NCI-H1417 (cell line): ENCODE measurements around the gene FGF21.

Source experiments
- DNase-seq, 3 experiments: peaks; one replicate each; lab custom pipeline; 2025; lab: John Stamatoyannopoulos, UW

The FGF21 gene

GRCh38 chr19:48728911-48729664 lies 26.2 kb upstream of the FGF21 start:
- no peak for DNase-seq

DNA sequence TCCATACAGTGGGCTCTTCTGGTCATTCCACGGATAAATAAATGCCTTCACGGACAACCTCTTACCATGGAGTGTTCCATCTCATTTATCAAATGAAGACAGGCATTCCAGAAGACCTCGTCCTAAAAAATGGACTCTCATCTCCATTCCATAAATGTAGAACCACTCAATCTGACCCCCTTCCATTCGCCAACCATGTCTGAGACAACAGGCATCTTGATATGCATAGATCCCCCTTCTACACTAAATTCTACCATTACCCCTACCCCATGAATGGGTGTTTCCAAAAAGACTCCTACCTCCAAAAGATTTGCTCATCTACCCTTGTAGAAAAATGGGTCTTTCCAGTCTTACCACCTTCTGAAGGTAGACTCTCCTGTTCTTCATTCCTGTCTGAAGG lies 23.9 kb upstream of the FGF21 start:
- no peak for DNase-seq

DNA sequence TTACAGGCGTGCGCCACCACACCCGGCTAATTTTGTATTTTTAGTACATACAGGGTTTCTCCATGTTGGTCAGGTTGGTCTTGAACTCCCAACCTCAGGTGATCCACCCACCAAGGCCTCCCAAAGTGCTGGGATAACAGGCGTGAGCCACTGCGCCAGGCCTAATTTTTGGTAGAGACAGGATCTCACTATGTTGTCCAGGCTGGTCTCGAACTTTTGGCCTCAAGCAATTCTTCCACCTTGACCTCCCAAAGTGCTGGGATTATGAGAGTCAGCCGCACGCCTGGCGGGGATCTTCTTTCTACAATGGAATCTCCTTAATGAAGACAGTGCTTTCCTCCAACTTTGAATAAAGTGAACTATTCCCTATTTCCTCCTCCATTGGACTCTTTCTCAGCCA lies 20.7 kb upstream of the FGF21 start:
- no peak for DNase-seq

- DNase-seq, result peak in 1 of 3 experiments; percentile 87
Observed at GRCh38 chr19:48735031-48735615, 20.2 kb upstream of the FGF21 start.

DNA sequence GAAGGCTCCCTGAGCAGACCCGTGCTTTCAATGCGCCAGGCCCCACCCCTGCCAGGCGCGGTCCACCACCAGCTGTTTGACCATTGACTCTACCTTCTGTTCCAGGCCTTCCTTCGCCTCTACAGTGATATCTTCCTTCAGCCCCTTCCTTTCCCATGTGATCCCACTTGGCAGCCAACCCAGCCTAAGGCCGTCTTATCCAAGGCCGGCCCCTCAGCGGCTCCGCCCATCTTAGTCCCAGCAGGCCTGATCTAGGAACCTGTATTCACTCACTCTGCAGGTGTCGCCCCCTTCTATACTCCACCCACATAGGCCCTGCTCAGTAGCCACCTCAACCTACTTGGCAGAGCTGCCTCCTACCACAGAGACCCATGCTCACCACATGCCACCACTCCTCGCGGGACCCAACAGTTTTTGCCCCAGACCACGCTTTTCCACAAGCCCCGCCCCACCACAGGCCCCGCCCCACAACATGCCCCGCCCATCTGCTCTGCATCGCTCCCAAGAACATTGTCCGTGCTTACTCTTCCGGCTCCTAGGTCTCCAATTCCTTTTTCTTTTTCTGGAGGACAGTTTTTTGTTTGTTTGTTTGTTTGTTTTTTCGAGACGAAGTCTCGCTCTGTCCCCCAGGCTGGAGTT lies 17.8 kb upstream of the FGF21 start:
- peak in 1 of 3 experiments; percentile 42 for DNase-seq

DNA sequence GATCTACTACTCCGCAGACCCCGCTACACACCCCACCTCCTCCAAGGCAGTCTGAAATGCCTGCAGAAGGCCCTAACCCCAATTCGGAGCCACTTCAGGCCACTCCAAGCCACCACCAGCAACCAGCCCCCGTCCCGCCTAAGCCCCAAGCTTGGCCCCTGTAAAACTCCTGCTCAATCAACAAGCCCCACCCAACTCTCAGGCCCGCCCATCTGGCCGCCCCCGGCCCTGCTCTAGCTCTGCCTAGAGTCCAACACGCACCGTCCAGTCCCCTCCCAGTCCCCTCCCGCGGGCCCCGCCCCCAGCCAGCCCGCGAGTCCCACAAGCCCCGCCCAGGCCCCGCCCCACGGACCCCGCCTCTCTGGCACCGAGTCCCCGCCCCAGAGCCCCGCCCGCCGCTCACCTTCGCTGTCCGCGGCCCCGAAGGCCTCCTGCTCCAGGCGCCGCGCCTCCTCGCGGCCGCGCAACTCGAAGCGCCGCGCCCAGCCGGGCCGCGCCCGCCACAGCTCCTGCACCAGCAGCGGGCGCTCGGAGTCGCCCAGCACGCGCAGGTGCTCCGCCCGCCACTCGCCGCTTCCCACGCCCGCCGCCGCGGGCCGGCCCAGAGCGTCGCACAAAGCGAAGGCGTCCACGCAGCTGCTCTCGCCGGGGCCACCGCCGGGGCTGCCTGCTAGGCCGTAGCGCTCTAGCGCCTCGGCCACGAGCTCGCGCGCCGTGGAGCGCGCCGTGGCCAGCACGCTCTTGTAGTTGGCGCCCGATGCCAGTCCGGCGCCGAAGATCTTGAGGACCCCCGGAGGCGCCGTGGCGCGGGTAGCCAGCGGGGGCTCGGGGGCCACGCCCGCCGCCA lies 16.5 kb upstream of the FGF21 start:
- DNase-seq, result peak; percentile 91 to 96 (median 92)

DNA sequence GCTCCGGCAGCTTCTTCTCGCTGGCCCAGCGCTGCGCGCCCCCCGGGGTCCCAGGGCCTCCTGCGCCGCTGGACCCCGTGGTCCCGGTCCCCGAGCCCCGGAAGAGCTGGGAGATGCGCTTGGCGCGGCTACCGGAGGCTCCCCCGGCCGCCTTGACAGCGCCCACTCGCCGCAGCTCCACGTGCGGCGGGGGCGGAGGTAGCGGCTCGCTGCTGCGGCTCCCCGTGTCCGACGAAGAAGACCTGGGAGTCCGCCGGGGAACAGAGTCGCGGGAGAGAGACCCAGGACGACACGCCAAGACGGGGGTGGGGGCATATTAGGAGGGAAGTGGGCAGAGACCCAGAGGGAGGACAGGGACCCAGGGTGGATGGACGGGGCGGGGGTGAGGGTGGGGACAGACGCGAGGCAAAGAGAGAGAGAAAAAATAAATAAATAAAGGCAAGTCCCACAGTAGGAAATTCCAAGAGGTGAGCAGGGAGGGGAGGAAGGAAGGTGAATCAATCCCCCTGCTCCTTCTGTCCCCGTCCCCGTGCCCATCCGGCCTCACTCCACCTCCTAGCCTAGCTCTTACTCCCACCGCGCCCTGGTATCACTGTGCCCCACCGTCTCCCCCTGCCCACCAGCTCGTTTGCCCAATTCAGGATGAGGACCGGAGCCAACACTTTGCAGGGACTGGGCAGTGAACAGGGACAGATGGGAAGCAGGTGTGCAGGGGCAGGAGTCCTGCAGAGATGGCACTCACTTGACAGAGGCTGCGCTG lies 15.7 kb upstream of the FGF21 start:
- DNase-seq, result peak in 2 of 3 experiments; percentile 44 to 68

DNA sequence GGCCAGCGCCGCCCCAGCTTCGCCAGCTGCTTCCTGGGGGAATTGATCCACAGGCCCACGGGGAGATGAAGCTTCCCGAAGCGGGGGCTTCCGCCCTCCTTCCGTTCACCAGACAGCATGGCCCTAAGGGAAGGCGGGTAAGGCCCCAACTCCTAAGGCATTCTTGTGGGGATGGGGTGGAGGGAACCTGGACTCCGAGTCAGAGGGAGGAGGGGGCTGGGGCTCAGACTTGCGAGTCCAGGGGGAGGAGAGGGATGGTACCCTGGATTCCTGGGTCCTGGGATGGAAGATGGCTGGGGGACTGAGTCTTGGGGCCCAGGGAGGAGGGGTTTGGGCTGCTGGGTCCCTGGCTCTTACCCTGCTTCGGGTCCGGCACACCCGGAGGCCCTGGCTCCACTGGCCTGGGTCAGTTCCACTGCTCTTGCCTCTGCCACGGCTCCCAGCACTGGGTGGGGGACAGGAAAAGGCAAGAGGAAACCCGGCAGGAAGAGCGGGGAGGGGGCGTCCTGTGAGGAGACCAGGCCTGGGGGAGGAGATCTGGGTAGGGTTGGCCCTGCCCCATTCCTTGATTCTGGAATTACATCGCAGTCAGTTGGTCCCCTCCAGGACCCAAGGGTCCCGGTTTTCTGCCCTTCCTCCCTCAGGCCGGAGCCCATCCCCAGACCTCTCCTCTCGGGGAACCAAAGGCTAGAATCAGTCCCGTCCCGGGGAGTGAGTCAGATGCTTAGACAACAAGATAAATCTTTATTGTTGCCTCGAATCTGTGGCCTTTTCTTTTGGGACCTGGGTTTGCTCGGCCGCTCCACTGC lies 15.0 kb upstream of the FGF21 start, which contains the start of gene RASIP1:
Gene RASIP1 (minus strand): TSS at position 447 of the 809 bp plus-strand sequence. CDS start 328 bp downstream, at position 119.
- DNase-seq, result no peak

DNA sequence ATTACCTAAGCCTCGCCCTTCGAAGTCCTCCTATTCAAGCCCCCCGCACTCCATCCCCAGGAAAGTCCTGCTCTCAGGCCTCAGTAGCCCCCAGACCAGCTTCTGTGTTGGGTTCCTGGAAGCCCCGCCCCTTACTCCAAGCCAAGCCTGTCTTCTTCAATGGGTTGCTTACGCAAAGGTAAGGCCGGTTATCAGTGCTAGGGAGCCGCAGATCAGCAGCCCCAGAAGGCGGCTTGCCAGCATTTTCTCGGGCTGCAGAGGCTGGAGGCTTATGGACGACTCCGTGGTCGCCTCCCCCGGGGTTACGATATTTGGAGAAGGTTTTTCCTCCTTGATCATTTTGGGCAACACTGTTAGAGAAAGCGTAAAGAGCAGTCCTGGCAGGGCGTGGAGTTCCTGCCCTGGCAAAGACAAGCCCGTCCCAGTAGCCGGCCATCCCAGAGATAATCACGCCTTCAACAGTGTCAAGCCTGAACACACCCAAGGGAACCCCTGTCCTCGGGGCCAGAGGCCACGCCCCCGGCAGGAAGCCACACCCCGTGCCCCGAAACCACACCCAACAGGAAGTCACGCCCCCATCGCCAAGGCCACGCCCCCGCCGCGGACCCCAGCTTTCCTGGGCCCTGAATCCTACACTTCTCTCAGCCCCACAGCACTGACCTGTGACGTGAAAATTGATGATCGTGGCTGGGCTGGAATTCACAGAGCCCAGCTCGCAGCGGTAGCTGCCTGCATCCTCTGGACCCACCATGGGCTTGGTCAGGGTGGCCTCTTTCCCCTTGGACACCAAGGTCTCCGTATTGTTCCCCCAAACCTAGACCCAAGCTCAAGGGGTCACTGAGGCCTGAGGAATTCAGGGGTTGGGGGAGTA lies 14.0 kb upstream of the FGF21 start:
- peak in 1 of 3 experiments; percentile 34 for DNase-seq

DNA sequence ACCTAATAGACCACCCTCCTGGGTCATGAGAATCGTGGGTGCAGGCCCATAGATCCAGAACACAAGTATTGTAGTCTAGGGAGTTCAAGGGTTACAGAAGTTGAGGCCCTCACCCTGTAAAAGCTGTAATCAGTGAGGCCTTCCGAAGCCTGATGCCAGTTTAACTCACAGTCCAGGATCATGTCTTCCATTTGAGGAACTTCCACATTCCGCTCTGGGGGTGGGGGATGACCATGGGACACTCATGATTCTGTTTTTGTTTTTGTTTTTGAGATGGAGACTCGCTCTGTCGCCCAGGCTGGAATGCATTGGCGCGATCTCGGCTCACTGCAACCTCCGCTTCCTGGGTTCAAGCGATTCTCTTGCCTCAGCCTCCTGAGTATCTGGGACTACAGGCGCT lies 13.2 kb upstream of the FGF21 start:
- no peak for DNase-seq

DNA sequence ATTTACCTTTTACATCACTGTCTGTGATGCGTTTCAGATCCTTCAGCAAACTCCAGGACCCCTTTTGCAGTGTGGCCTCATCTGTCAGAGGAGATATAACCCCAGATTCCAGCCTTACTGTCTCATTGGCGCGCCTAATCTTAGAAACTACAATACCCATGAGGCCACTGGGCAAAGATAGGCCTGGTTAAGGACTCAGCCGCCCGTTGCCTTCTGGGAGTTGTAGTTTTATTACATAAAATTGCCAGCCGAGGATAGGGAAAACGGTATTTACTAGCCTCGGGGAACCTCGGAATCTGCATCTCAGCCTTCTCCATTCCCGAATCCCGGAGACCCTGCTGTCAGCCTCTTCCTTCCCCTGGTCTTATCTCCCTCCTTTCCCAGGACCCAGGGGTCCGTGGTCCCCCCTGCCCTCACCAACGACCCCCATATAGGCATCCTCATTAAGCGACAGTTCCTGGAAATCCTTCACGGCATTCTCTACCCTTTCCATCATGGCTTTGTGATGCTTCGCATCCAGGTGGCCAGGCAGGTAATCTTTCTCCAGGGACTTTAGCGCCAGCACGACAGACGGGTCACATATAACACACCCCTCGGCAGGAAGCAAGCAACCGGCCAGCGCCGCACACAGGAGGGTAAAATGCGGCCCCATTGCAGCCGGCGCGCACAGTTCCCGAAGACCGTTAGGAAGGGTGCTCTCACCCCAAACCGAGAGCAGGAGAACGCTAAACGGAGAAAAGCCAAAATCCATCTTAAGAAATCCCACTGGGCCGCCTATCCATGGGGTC lies 9.9 kb upstream of the FGF21 start:
- peak; percentile 10 to 67 (median 31) for DNase-seq

GRCh38 chr19:48746110-48746509 lies 9.2 kb upstream of the FGF21 start:
- DNase-seq, result no peak

- DNase-seq, result no peak
Observed at GRCh38 chr19:48746738-48747575, 8.4 kb upstream of the FGF21 start, which contains the start of gene IZUMO1. TSS of gene IZUMO1 (minus strand) at chr19:48746909. CDS start at chr19:48745859, 1,050 bp downstream.

GRCh38 chr19:48749571-48750198 lies 5.6 kb upstream of the FGF21 start:
- no peak for DNase-seq

- no peak for DNase-seq
Observed at GRCh38 chr19:48750351-48750750, 5.0 kb upstream of the FGF21 start.

DNA sequence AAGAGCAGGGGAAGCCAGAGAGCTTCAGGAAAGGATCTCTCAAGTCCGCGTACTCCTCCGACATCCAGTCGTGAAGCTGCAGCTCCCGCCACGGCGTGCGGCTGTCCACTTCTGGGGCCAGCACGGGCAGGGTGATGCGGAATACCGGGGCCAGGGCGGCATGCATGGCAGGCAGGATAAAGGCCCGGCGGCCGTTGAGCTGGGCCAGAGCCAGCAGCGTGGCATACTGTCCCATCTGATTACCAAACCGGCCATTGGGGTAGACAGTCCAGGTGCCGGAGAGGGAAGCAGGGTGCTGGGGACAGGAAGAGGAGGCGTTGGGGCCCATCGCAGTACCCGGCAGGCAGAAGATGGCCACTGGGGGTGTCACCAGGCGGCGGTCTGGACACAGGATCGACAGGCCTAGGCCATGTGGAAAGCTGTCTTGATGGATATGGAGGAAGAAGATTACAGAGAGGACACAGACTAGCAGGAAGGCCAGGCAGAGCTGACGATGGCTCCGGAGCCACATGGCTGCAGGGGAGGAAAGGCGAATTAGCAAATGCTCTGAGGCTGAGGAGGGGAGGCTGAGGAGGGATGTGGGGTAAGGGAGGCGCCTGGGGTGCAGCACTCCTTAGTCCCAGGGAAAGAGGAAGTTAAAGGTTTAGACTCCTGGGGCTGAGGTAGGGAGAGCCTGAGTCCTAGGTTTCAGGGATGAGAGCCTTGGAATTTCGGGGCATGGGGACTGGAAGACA lies 4.4 kb upstream of the FGF21 start:
- no peak for DNase-seq
